ENCODE measurements around the gene SH3RF1. TPM values are rescaled to one million over a fixed set of nuclear protein-coding genes. Genes with fewer than 3 reads are reported as not detected.

The SH3RF1 gene
- total and polyA plus RNA-seq, 2 of the 8 experiments (the other 6 are each of a cell fraction or from before 2014, with no cell fraction given): 6.9 to 15.1 TPM

GRCh38 chr4:169314906-169315305 lies 44.1 kb upstream of the SH3RF1 start:
- Histone ChIP-seq H3K79me2 (ENCODE audit: control insufficient read depth in 1 of 2, insufficient read depth in 2 of 2, low read length in 2 of 2) (no peaks in the 10 kb centered on the region), H4K5ac (ENCODE audit: insufficient read length, low read depth, low read length) (no peak overlapping the region), H3K36me3 (ENCODE audit: control insufficient read depth in 2 of 4, insufficient read depth in 4 of 4, low read length in 3 of 4) (no peaks in the 10 kb centered on the region), H3K23ac (ENCODE audit: insufficient read length) (no peak overlapping the region), H3K4me2 (ENCODE audit: insufficient read depth in 1 of 2, low read depth in 2 of 2, low read length in 2 of 2) (no peak overlapping the region), H3K4me3 (ENCODE audit: extremely low read depth in 1 of 4, insufficient read depth in 2 of 4, low read depth in 3 of 4, low read length in 4 of 4) (no peak overlapping the region), H3K27me3 (replicated peaks in 1 of 4; ENCODE audit: control insufficient read depth in 3 of 4, extremely low read depth in 1 of 4, insufficient read depth in 3 of 4, low read length in 3 of 4) (no peaks in the 10 kb centered on the region), H3K56ac (replicated peaks; ENCODE audit: insufficient read length, low read depth, low read length) (no peak overlapping the region), H3K27ac (ENCODE audit: low read depth, low read length) (no peak overlapping the region), H2BK15ac (ENCODE audit: low read length) (no peak overlapping the region), H2BK20ac (ENCODE audit: low read length) (no peak overlapping the region), H3K9me3 (ENCODE audit: insufficient read depth in 2 of 2, low read depth in 1 of 2, low read length in 1 of 2) (no peaks in the 10 kb centered on the region), H2AFZ (ENCODE audit: low read length) (no peak overlapping the region), H3K18ac (ENCODE audit: extremely low read depth, low read length) (no peak overlapping the region), H3K4me1 (replicated peaks in 1 of 4; ENCODE audit: control insufficient read depth in 3 of 4, insufficient read depth in 4 of 4, low read length in 3 of 4) (peaks cover 0 to 4% (median 0%) of the 10 kb centered on the region in 4 experiments; a peak in 3 of 7 replicates), H3K4ac (replicated peaks; ENCODE audit: insufficient read length, low read depth, low read length) (no peak overlapping the region), H3K9ac (replicated peaks in 1 of 4; ENCODE audit: extremely low read depth in 1 of 4, low read depth in 3 of 4, low read length in 3 of 4) (no peak overlapping the region), H2BK5ac (ENCODE audit: low read depth, low read length) (no peak overlapping the region), H3K79me1 (ENCODE audit: low read depth, low read length) (no peaks in the 10 kb centered on the region), H2AK5ac (ENCODE audit: low read depth, low read length) (no peak overlapping the region), H3K14ac (ENCODE audit: insufficient read length) (no peak overlapping the region), H4K91ac (replicated peaks; ENCODE audit: insufficient read length, low read length) (no peak overlapping the region), H4K20me1 (replicated peaks in 1 of 2; ENCODE audit: control insufficient read depth in 1 of 2, insufficient read depth in 2 of 2, low read length in 2 of 2) (no peaks in the 10 kb centered on the region), H2BK12ac (ENCODE audit: low read depth, low read length) (no peak overlapping the region), H4K8ac (ENCODE audit: extremely low read depth, insufficient read depth, low read length) (no peak overlapping the region), H3K23me2 (ENCODE audit: low read depth, low read length) (no peaks in the 10 kb centered on the region), H2BK120ac (replicated peaks; ENCODE audit: low read depth, low read length) (no peak overlapping the region)
- CTCF ChIA-PET (ENCODE audit: partially characterized antibody): interaction anchor here (0.6 to 1.0 kb wide), 4 partner anchors 112 to 499 kb away, joined by 3 read pairs; no protein-coding TSS in a partner anchor
- WGBS, 2 experiments (ENCODE audit: extremely low coverage in 1 of 2, insufficient coverage in 1 of 2, insufficient read length in 1 of 2, insufficient replicate concordance in 2 of 2, low coverage in 1 of 2, low lambda C conversion rate in 2 of 2, missing lambda C conversion rate in 1 of 2): 88% methylated on average over 8 of the region's 8 CpGs; no CpG with 5 or more reads in 1 of the 2 experiments
- no peak for DNase-seq (ENCODE audit: low read depth in 1 of 2, low spot score in 2 of 2)
- no peak for FAIRE-seq
- POLR2A ChIA-PET (ENCODE audit: partially characterized antibody): no interaction called here
- TF ChIP-seq CBX8 (IDR thresholded peaks at IDR 0.05; ENCODE audit: borderline replicate concordance, low read depth, low read length): no peak
- TF ChIP-seq BRCA1 (IDR thresholded peaks at IDR 0.05; ENCODE audit: low read depth, low read length): no peak
- TF ChIP-seq RAD21 (IDR thresholded peaks at IDR 0.05 in 1 of 2, conservative IDR thresholded peaks at IDR 0.05 in 1 of 2; ENCODE audit: low read depth in 2 of 2, low read length in 2 of 2): no peak
- TF ChIP-seq ZNF274 (IDR thresholded peaks at IDR 0.05; ENCODE audit: borderline replicate concordance, extremely low read depth, low read length): no peak
- no peak for TF ChIP-seq SIN3A (conservative IDR thresholded peaks at IDR 0.05 in 1 of 2, IDR thresholded peaks at IDR 0.05 in 1 of 2; ENCODE audit: low read depth in 1 of 2, low read length in 2 of 2)
- TF ChIP-seq POLR2AphosphoS5 (IDR thresholded peaks at IDR 0.05; ENCODE audit: low read depth, low read length): no peak
- TF ChIP-seq CHD1 (IDR thresholded peaks at IDR 0.05; ENCODE audit: low read depth, low read length): no peak
- TF ChIP-seq SUZ12 (IDR thresholded peaks at IDR 0.05; ENCODE audit: low read length): no peak
- no peak for TF ChIP-seq PHF8 (conservative IDR thresholded peaks at IDR 0.05; ENCODE audit: low read depth, low read length)
- TF ChIP-seq BACH1 (IDR thresholded peaks at IDR 0.05; ENCODE audit: low read length): no peak
- TF ChIP-seq GABPA (IDR thresholded peaks at IDR 0.05; ENCODE audit: borderline replicate concordance, insufficient read depth, low read length): no peak
